ENCODE data around the gene HNRNPL.

DNA sequence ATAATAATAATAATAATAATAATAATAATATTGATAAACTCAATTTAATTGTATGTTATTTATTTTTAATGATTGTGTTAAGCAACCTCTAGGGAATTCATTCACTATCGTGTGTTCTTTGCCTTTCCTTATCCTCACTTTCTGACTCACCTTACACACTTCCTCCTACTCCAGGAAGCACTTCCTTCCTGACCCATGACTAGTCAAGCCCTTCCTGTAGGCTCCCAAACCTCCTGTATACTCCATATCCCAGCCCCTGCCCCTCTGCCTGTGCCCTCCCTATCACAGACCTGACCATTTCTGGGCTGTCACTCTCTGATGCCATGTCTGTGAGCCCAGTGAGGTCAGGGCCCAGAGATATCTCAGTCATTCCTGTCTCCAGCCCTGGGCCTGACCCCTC is 44.6 kb downstream of the HNRNPL start:
- TF ChIP-seq POLR2A (IDR thresholded peaks at IDR 0.05; ENCODE audit: low read length) (no peak), GATA1 (IDR thresholded peaks at IDR 0.05; ENCODE audit: low read depth, low read length) (no peak)
